ENCODE results near the gene CNTNAP2. TPM values are rescaled to one million over a fixed set of nuclear protein-coding genes. Genes with fewer than 3 reads are reported as not detected.

Gene CNTNAP2
- polyA plus RNA-seq, 1 experiment = not detected

DNA sequence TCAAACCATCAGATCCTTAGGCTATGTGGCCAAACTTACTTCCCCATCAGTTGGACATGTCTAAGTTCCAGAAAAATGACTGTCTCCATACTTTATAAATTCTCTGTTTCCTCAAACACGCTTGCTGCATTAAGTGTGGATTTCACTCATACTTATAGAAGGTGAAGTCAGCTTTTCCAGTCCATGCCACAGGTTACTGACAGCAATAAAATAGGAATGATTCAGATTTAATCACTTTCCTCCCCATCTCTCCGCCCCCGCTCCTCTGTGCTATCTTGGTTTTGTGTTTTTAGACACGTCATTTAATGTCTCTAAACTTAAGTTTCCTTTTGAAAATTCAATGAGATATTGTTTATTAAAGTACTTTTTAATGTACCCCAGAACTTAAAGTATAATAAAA, 1376.0 kb downstream of the CNTNAP2 start:
- no peaks in the 10 kb centered on the region for H3K27me3 ChIP-seq (ENCODE audit: control insufficient read depth, insufficient read depth, low read length)
- no peak for DNase-seq (ENCODE audit: low read depth)
- POLR2A ChIA-PET = no interaction called here
- H3K4me3 ChIP-seq (ENCODE audit: low read depth, low read length) = no peak overlapping the region
- CTCF ChIA-PET = interaction anchor here (0.5 kb wide), 1 partner anchor 306 kb away, joined by 4 read pairs; no protein-coding TSS in a partner anchor
- TF ChIP-seq, protein P1, sequence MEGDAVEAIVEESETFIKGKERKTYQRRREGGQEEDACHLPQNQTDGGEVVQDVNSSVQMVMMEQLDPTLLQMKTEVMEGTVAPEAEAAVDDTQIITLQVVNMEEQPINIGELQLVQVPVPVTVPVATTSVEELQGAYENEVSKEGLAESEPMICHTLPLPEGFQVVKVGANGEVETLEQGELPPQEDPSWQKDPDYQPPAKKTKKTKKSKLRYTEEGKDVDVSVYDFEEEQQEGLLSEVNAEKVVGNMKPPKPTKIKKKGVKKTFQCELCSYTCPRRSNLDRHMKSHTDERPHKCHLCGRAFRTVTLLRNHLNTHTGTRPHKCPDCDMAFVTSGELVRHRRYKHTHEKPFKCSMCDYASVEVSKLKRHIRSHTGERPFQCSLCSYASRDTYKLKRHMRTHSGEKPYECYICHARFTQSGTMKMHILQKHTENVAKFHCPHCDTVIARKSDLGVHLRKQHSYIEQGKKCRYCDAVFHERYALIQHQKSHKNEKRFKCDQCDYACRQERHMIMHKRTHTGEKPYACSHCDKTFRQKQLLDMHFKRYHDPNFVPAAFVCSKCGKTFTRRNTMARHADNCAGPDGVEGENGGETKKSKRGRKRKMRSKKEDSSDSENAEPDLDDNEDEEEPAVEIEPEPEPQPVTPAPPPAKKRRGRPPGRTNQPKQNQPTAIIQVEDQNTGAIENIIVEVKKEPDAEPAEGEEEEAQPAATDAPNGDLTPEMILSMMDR (IDR thresholded peaks at IDR 0.05; ENCODE audit: insufficient read depth, low read depth, low read length) = no peak
- H3K36me3 ChIP-seq (ENCODE audit: control insufficient read depth, insufficient read depth, low read length) = no peaks in the 10 kb centered on the region

DNA sequence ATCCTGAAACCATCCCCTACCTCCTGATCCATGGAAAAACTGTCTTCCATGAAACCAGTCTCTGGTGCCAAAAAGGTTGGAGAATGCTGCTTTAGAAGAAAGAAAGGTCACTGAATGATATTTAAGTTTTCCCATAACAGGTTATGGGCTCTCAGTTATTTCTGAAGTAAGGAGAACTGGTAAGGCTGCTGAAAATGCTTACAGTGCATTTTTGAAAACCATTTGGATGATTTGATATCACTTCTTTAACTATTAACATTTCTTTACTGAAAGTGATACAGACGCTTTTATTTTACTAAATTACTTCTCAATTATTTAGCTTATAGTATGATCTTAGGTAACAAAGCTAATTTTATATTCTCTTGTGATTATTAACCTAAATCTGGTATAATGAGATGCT, 1379.6 kb downstream of the CNTNAP2 start:
- CTCF ChIA-PET = no interaction called here

DNA sequence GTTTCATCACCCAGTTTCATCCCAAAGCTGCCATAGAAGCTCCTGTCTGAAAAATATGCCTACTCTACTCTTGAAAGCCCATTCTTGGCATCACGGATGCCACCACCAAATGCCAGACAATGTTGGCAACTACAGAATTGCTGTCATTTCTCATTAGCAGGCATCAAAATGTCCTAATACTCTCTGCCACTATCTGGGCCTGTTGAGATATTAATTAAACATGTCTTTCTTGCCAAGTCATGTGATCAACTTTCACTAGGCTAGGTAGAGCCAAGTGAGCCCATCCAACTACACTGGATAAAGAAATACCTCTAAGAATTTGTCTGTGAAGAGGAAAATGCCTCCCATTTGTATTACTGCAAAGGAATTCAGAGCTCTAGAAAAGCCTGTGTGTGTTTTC, 1380.6 kb downstream of the CNTNAP2 start:
- CTCF ChIA-PET = no interaction called here
- POLR2A ChIA-PET = no interaction called here
- TF ChIP-seq, protein P1 (IDR thresholded peaks at IDR 0.05; ENCODE audit: insufficient read depth, low read depth, low read length) = no peak

More for the DNA sequence above, 1379.6 kb downstream of the CNTNAP2 start:
- no peak for DNase-seq (ENCODE audit: low read depth)
- Histone ChIP-seq H3K4me3 (ENCODE audit: low read depth, low read length) (no peak overlapping the region), H3K27me3 (ENCODE audit: control insufficient read depth, insufficient read depth, low read length) (no peaks in the 10 kb centered on the region), H3K36me3 (ENCODE audit: control insufficient read depth, insufficient read depth, low read length) (no peaks in the 10 kb centered on the region)
- POLR2A ChIA-PET = no interaction called here
- TF ChIP-seq, protein P1 (IDR thresholded peaks at IDR 0.05; ENCODE audit: insufficient read depth, low read depth, low read length) = no peak

DNA sequence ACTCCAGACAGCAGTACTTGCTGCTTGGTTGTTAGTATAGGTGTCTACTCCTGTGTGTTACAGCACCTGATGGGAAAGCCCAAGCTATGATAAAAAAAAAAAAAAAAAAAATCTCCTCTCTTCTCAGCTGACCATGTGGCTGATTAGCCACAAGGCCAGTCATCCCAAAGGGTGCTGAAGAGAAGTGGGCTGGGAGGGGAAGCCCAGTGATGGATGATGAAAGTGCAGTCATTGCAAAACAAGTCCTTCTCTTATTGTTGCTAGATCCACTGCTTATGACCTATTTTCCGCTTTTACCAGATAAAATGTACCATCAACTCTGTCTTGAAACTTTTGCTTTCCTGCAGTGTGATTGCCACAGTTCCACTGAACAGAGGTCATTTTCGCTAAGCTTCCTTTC, 1381.5 kb downstream of the CNTNAP2 start:
- no peaks in the 10 kb centered on the region for H3K27me3 ChIP-seq (ENCODE audit: control insufficient read depth, insufficient read depth, low read length)
- no peak for DNase-seq (ENCODE audit: low read depth)
- POLR2A ChIA-PET = no interaction called here
- H3K36me3 ChIP-seq (ENCODE audit: control insufficient read depth, insufficient read depth, low read length) = no peaks in the 10 kb centered on the region
- H3K4me3 ChIP-seq (ENCODE audit: low read depth, low read length) = no peak overlapping the region
- TF ChIP-seq, protein P1 (IDR thresholded peaks at IDR 0.05; ENCODE audit: insufficient read depth, low read depth, low read length) = no peak
- CTCF ChIA-PET = no interaction called here

More for the DNA sequence above, 1380.6 kb downstream of the CNTNAP2 start:
- H3K27me3 ChIP-seq (ENCODE audit: control insufficient read depth, insufficient read depth, low read length) = no peaks in the 10 kb centered on the region
- no peak for DNase-seq (ENCODE audit: low read depth)
- no peak overlapping the region for H3K4me3 ChIP-seq (ENCODE audit: low read depth, low read length)
- H3K36me3 ChIP-seq (ENCODE audit: control insufficient read depth, insufficient read depth, low read length) = no peaks in the 10 kb centered on the region

DNA sequence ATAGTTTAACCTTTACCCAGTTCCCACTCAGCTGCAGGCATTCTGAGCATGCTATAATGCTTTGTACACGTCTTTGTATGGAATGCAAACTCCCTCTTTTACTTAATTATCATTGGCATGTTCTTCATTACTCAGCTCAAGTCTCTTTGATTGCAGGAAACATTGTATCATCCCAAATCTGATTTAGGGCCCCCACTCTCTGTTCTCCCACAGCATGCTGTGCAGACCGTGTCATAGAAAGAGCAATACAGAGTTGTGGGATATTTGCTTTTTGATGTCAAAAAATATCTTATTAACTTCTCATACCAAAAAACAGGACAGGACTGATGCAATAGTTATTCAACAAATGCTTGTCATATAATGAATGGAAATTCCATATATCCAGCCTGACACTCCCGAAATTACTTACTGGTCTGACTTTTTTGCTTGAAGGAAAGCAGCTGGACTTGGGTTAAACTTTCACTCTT, 1392.5 kb downstream of the CNTNAP2 start:
- ChIA-PET POLR2A (no interaction called here), CTCF (no interaction called here)
- no peaks in the 10 kb centered on the region for H3K27me3 ChIP-seq (ENCODE audit: control insufficient read depth, insufficient read depth, low read length)
- no peaks in the 10 kb centered on the region for H3K36me3 ChIP-seq (ENCODE audit: control insufficient read depth, insufficient read depth, low read length)
- TF ChIP-seq, protein P1 (IDR thresholded peaks at IDR 0.05; ENCODE audit: insufficient read depth, low read depth, low read length) = no peak
- no peak for DNase-seq (ENCODE audit: low read depth)
- H3K4me3 ChIP-seq (ENCODE audit: low read depth, low read length) = no peak overlapping the region

Data from BJ (cell line).